ENCODE results near the gene CHST1. TPM values are rescaled to one million over a fixed set of nuclear protein-coding genes. Genes with fewer than 3 reads are reported as not detected.

The CHST1 gene
- total and polyA plus RNA-seq, 2 donors (not counting 3 experiments of a cell fraction or from before 2014, with no cell fraction given) = 12.6 to 40.5 TPM

GRCh38 chr11:45663486-45664375 lies 1.7 kb downstream of the CHST1 start:
- CTCF ChIA-PET = interaction anchor here (1.0 to 2.3 kb wide), 4 partner anchors 10 to 293 kb away, joined by 3 to 25 read pairs (median 6); no protein-coding TSS in a partner anchor
- H3K36me3 ChIP-seq (ENCODE audit: control insufficient read depth in 2 of 2, extremely low read depth in 1 of 2, insufficient read depth in 2 of 2, low read length in 2 of 2) = no peaks in the 10 kb centered on the region
- H3K79me2 ChIP-seq (ENCODE audit: control insufficient read depth, insufficient read depth, low read length) = peaks cover 2% of the 10 kb centered on the region
- H3K27me3 ChIP-seq (ENCODE audit: control insufficient read depth in 2 of 2, insufficient read depth in 2 of 2, low read length in 2 of 2) = peaks cover 0 to 8% of the 10 kb centered on the region in 2 experiments
- H3K9me1 ChIP-seq (replicated peaks; ENCODE audit: control insufficient read depth, extremely low read depth, insufficient read depth, low read length) = no peaks in the 10 kb centered on the region
- peak overlapping the region; percentile 82 for H3K4me2 ChIP-seq (ENCODE audit: insufficient read depth, low read length)
- intact Hi-C loops (cut with micrococcal nuclease) = loop anchor here (5.0 to 10.0 kb wide), 2 partner anchors 139 to 709 kb away; partner anchors contain the start of gene TP53I11
- BruUV-seq (replicated peaks) = no TSS peak
- H3K9me3 ChIP-seq (replicated peaks; ENCODE audit: control insufficient read depth, insufficient read depth, low read length) = no peaks in the 10 kb centered on the region
- dilution Hi-C loops (cut with MboI; ENCODE audit: extremely low pct_ligation_motif_present, low sequenced_read_pairs) = no loop called here
- no peak for TF ChIP-seq MYC (IDR thresholded peaks at IDR 0.05; ENCODE audit: low read depth, low read length)
- TF ChIP-seq JUN (IDR thresholded peaks at IDR 0.05; ENCODE audit: borderline replicate concordance, insufficient read depth, insufficient read length, low read depth) = peak; percentile 6
- H2AFZ ChIP-seq (ENCODE audit: low read depth, low read length) = no peak overlapping the region
- H4K20me1 ChIP-seq (replicated peaks; ENCODE audit: control insufficient read depth, extremely low read depth, insufficient read depth, low read length) = no peaks in the 10 kb centered on the region
- H3K9ac ChIP-seq (replicated peaks; ENCODE audit: extremely low read depth, insufficient read depth, low read length) = peak overlapping the region; percentile 58
- peak overlapping the region; percentile 47 to 59 (median 55) for H3K4me3 ChIP-seq (replicated peaks in 1 of 3; ENCODE audit: insufficient read depth in 1 of 3, low read depth in 1 of 3, low read length in 3 of 3)
- no peak for FAIRE-seq
- POLR2A ChIA-PET = no interaction called here
- peak overlapping the region; percentile 30 for H3K27ac ChIP-seq (ENCODE audit: insufficient read depth, low read depth, low read length)
- no peak for DNase-seq (ENCODE audit: low read depth, low spot score)
- peaks cover 46% of the 10 kb centered on the region for H3K4me1 ChIP-seq (ENCODE audit: control insufficient read depth, extremely low read depth, insufficient read depth, low read length)

GRCh38 chr11:45662665-45663485 lies 2.5 kb downstream of the CHST1 start:
- Histone ChIP-seq H3K27ac (ENCODE audit: insufficient read depth, low read depth, low read length) (peak overlapping the region; percentile 14), H3K9ac (replicated peaks; ENCODE audit: extremely low read depth, insufficient read depth, low read length) (peak overlapping the region; percentile 30), H2AFZ (ENCODE audit: low read depth, low read length) (no peak overlapping the region), H3K4me3 (replicated peaks in 1 of 3; ENCODE audit: insufficient read depth in 1 of 3, low read depth in 1 of 3, low read length in 3 of 3) (peak overlapping the region in 1 of 3 experiments; percentile 2), H4K20me1 (replicated peaks; ENCODE audit: control insufficient read depth, extremely low read depth, insufficient read depth, low read length) (no peaks in the 10 kb centered on the region), H3K9me1 (replicated peaks; ENCODE audit: control insufficient read depth, extremely low read depth, insufficient read depth, low read length) (no peaks in the 10 kb centered on the region), H3K27me3 (ENCODE audit: control insufficient read depth in 2 of 2, insufficient read depth in 2 of 2, low read length in 2 of 2) (peaks cover 0 to 8% of the 10 kb centered on the region in 2 experiments), H3K79me2 (ENCODE audit: control insufficient read depth, insufficient read depth, low read length) (peaks cover 2% of the 10 kb centered on the region), H3K9me3 (replicated peaks; ENCODE audit: control insufficient read depth, insufficient read depth, low read length) (no peaks in the 10 kb centered on the region), H3K36me3 (ENCODE audit: control insufficient read depth in 2 of 2, extremely low read depth in 1 of 2, insufficient read depth in 2 of 2, low read length in 2 of 2) (no peaks in the 10 kb centered on the region), H3K4me1 (ENCODE audit: control insufficient read depth, extremely low read depth, insufficient read depth, low read length) (peaks cover 54% of the 10 kb centered on the region), H3K4me2 (ENCODE audit: insufficient read depth, low read length) (peak overlapping the region; percentile 13)
- ChIA-PET POLR2A (no interaction called here), CTCF (interaction anchor here (1.0 to 1.4 kb wide), 2 partner anchors 109 to 292 kb away, joined by 5 to 7 read pairs; no protein-coding TSS in a partner anchor)
- TSS peak; percentile 7 for BruUV-seq (replicated peaks)
- dilution Hi-C loops (cut with MboI; ENCODE audit: extremely low pct_ligation_motif_present, low sequenced_read_pairs) = no loop called here
- TF ChIP-seq POLR2AphosphoS5 (IDR thresholded peaks at IDR 0.05; ENCODE audit: insufficient read depth, low read depth, low read length) (no peak), CTCF (IDR thresholded peaks at IDR 0.05; ENCODE audit: extremely low read depth in 1 of 2, insufficient read depth in 1 of 2, low read depth in 1 of 2, low read length in 2 of 2) (no peak), EZH2 (IDR thresholded peaks at IDR 0.05; ENCODE audit: borderline replicate concordance, low read depth, low read length, severe bottlenecking) (no peak), FOS (IDR thresholded peaks at IDR 0.05; ENCODE audit: borderline replicate concordance, insufficient read depth, low read length) (peak; percentile 21), MYC (IDR thresholded peaks at IDR 0.05; ENCODE audit: low read depth, low read length) (no peak), JUN (IDR thresholded peaks at IDR 0.05; ENCODE audit: borderline replicate concordance, insufficient read depth, insufficient read length, low read depth) (peak; percentile 28), GATA2 (IDR thresholded peaks at IDR 0.05; ENCODE audit: insufficient read depth, insufficient read length, low read depth, low read length) (no peak), POLR2A (IDR thresholded peaks at IDR 0.05; ENCODE audit: low read depth, low read length) (no peak), MAX (IDR thresholded peaks at IDR 0.05; ENCODE audit: insufficient read depth, insufficient read length) (no peak)
- DNase-seq (ENCODE audit: low read depth, low spot score) (peak; percentile 84), FAIRE-seq (peak; percentile 77)
- intact Hi-C loops (cut with micrococcal nuclease) = loop anchor here (5.0 to 10.0 kb wide), 2 partner anchors 139 to 708 kb away; partner anchors contain the start of gene TP53I11

All from endothelial cell of umbilical vein (primary cell).